CD14-positive monocyte (primary cell): Measurements from ENCODE around the gene CTNNA3. TPM values are rescaled to one million over a fixed set of nuclear protein-coding genes. Genes with fewer than 3 reads are reported as not detected.

Experiments used
- DNase-seq, 3 donors: peaks; one replicate each; pipeline ENCODE4 v3.0.0-alpha.2; 2011 to 2022
- H2AFZ ChIP-seq: 2 replicates; pipeline ENCODE4 v1.6.0; 2012; ENCODE audit warnings: mild to moderate bottlenecking, low read depth, low read length, inconsistent platforms; ENCODE audit not compliant: insufficient read depth, poor library complexity, severe bottlenecking
- H3K27ac ChIP-seq, 2 donors: 1 replicate in 1 of 2; 2 replicates in 1 of 2; pipeline ENCODE4 v1.5.1; 2012 to 2013; ENCODE audit warnings: low read length in 2 of 2, control low read depth in 1 of 2, inconsistent platforms in 1 of 2, low read depth in 1 of 2, mild to moderate bottlenecking in 1 of 2
- H3K27me3 ChIP-seq, 2 donors: one replicate each; pipeline versions ENCODE4 v1.6.0 to v1.6.1; 2011 to 2013; ENCODE audit warnings: low read length in 2 of 2; ENCODE audit not compliant: control insufficient read depth in 2 of 2, insufficient read depth in 2 of 2
- H3K36me3 ChIP-seq, 2 donors: replicated peaks in 1 of 2; 1 replicate in 1 of 2; 2 replicates in 1 of 2; pipeline versions ENCODE4 v1.5.1 to v1.6.1; 2012 to 2013; ENCODE audit warnings: low read length in 2 of 2, control low read depth in 1 of 2, inconsistent platforms in 1 of 2, mild to moderate bottlenecking in 1 of 2; ENCODE audit not compliant: insufficient read depth in 2 of 2, control insufficient read depth in 1 of 2
- H3K4me1 ChIP-seq, 2 donors: 1 replicate in 1 of 2; 2 replicates in 1 of 2; pipeline versions ENCODE4 v1.5.1 to v1.6.1; 2012 to 2013; ENCODE audit warnings: low read length in 2 of 2, control low read depth in 1 of 2, inconsistent platforms in 1 of 2, mild to moderate bottlenecking in 1 of 2, moderate library complexity in 1 of 2; ENCODE audit not compliant: insufficient read depth in 2 of 2, control insufficient read depth in 1 of 2
- H3K4me2 ChIP-seq: replicated peaks from 2 replicates; pipeline ENCODE3; 2012; ENCODE audit warnings: low read length, moderate library complexity, mild to moderate bottlenecking; ENCODE audit not compliant: poor library complexity, severe bottlenecking; ENCODE audit errors: extremely low read depth
- H3K4me3 ChIP-seq, 3 experiments: fragments of 200-600 bp in 1 of 3; sonication (generic) in 1 of 3; replicated peaks in 1 of 3; 1 replicate in 2 of 3; 2 replicates in 1 of 3; pipeline ENCODE4 v1.5.1; 2011 to 2013; ENCODE audit warnings: low read length in 3 of 3, mild to moderate bottlenecking in 3 of 3, control low read depth in 2 of 3, low read depth in 2 of 3, inconsistent platforms in 1 of 3, moderate library complexity in 1 of 3
- H3K79me2 ChIP-seq: 2 replicates; pipeline ENCODE4 v1.6.0; 2012; ENCODE audit warnings: mild to moderate bottlenecking, control low read depth, inconsistent platforms, low read length, moderate library complexity; ENCODE audit not compliant: insufficient read depth
- H3K9ac ChIP-seq: 2 replicates; pipeline ENCODE4 v1.6.0; 2017; ENCODE audit warnings: low read length, mild to moderate bottlenecking; ENCODE audit not compliant: insufficient read depth, poor library complexity, severe bottlenecking
- H3K9me3 ChIP-seq, 2 donors: replicated peaks in 1 of 2; 1 replicate in 1 of 2; 2 replicates in 1 of 2; pipeline versions ENCODE4 v1.5.1 to v1.6.1; 2012 to 2013; ENCODE audit warnings: low read length in 2 of 2, control low read depth in 1 of 2; ENCODE audit not compliant: control insufficient read depth in 1 of 2, insufficient read depth in 1 of 2
- H4K20me1 ChIP-seq: 2 replicates; pipeline ENCODE4 v1.6.0; 2012; ENCODE audit warnings: mild to moderate bottlenecking, low read length, control low read depth, moderate library complexity; ENCODE audit not compliant: insufficient read depth
- H3K27ac Mint-ChIP-seq, 7 donors: one replicate each; pipeline ENCODE4 v1.8.0; 2020; ENCODE audit warnings: mild to moderate bottlenecking in 7 of 7, mixed read lengths in 7 of 7, moderate library complexity in 6 of 7, inconsistent platforms in 2 of 7
- H3K27me3 Mint-ChIP-seq, 3 donors: one replicate each; pipeline ENCODE4 v1.8.0; 2021 to 2022; ENCODE audit warnings: low read depth in 3 of 3, mild to moderate bottlenecking in 3 of 3, mixed read lengths in 3 of 3, moderate library complexity in 3 of 3, inconsistent platforms in 1 of 3
- H3K36me3 Mint-ChIP-seq, 2 donors: one replicate each; pipeline ENCODE4 v1.8.0; 2020; ENCODE audit warnings: mixed read lengths in 2 of 2, inconsistent platforms in 1 of 2, mild to moderate bottlenecking in 1 of 2
- H3K4me1 Mint-ChIP-seq: one replicate; pipeline ENCODE4 v1.8.0; 2020; ENCODE audit warnings: mild to moderate bottlenecking, mixed read lengths
- H3K4me3 Mint-ChIP-seq, 2 donors: one replicate each; pipeline ENCODE4 v1.8.0; 2020; ENCODE audit warnings: mild to moderate bottlenecking in 2 of 2, mixed read lengths in 2 of 2, moderate library complexity in 1 of 2
- H3K9me3 Mint-ChIP-seq, 7 donors: one replicate each; pipeline ENCODE4 v1.8.0; 2020 to 2022; ENCODE audit warnings: mixed read lengths in 7 of 7, mild to moderate bottlenecking in 6 of 7, moderate library complexity in 6 of 7, inconsistent platforms in 2 of 7
- WGBS: methylation state at CpG from one replicate; pipeline ENCODE4 v1.1.5; 2013; ENCODE audit warnings: missing lambda C conversion rate; ENCODE audit not compliant: insufficient coverage; 5-methylcytosine and 5-hydroxymethylcytosine counted together
- intact Hi-C, 2 donors: fragments of 100-400 bp; cut with micrococcal nuclease; formaldehyde crosslinking; loops; one replicate each; pipeline versions ENCODE4 v1.15.0 to v1.15.1; 2023
- polyA plus RNA-seq, 3 donors: library from polyadenylated mRNA; depleted of rRNA in 1 of 3; unstranded in 2 of 3; stranded (reverse) in 1 of 3; fragments of 300-500 nt in 2 of 3; fragments of >200 nt in 1 of 3; fragmentation: Illumina TruSeq in 2 of 3; gene quantifications; 1 replicate in 2 of 3; 2 replicates in 1 of 3; pipeline ENCODE4 v1.2.3, GENCODE V29; 2012 to 2021
- TF ChIP-seq, protein P1 (sequence below): fragments of 200-600 bp; IDR thresholded peaks from one replicate; pipeline ENCODE4 v1.8.0; 2022; ENCODE audit warnings: antibody characterized with exemption, mild to moderate bottlenecking

CTNNA3 gene
- polyA plus RNA-seq, 3 donors = not detected

DNA sequence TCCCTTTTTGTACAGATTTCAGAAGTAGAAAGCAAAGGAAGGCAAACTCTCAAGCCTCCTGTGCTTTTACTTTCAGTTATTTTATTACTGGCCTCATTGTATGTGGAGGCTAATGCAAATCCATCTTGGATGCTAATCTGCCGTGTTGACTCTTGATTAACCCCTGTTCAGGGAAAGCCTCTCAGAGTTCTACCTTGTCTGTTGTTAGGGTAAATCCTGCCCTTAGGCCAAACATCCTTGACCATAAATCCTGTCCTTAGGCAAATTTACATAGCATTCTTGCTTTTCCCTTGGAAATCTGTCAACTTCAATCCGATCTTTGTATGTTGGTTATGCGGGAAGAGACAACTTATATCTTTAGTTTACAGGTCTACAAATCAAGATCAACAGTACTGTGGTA is 1480.1 kb downstream of the CTNNA3 start:
- H3K27ac ChIP-seq = no peak overlapping the region
- no CpG with 5 or more reads among the region's 3 CpGs for WGBS
- DNase-seq = no peak
- no peaks in the 10 kb centered on the region for H4K20me1 ChIP-seq
- no peaks in the 10 kb centered on the region for H3K36me3 ChIP-seq
- Mint-ChIP-seq H3K9me3 (peaks cover 0 to 8% (median 2%) of the 10 kb centered on the region in 7 donors), H3K27me3 (peaks cover 0 to 2% (median 0%) of the 10 kb centered on the region in 3 donors), H3K4me3 (no peak overlapping the region), H3K27ac (no peak overlapping the region), H3K4me1 (no peaks in the 10 kb centered on the region), H3K36me3 (no peaks in the 10 kb centered on the region)
- H3K4me3 ChIP-seq = no peak overlapping the region
- H3K4me1 ChIP-seq = no peaks in the 10 kb centered on the region
- no peak overlapping the region for H2AFZ ChIP-seq
- H3K9me3 ChIP-seq = no peaks in the 10 kb centered on the region
- no peaks in the 10 kb centered on the region for H3K27me3 ChIP-seq
- intact Hi-C loops = no loop called here
- no peaks in the 10 kb centered on the region for H3K79me2 ChIP-seq
- TF ChIP-seq, protein P1, sequence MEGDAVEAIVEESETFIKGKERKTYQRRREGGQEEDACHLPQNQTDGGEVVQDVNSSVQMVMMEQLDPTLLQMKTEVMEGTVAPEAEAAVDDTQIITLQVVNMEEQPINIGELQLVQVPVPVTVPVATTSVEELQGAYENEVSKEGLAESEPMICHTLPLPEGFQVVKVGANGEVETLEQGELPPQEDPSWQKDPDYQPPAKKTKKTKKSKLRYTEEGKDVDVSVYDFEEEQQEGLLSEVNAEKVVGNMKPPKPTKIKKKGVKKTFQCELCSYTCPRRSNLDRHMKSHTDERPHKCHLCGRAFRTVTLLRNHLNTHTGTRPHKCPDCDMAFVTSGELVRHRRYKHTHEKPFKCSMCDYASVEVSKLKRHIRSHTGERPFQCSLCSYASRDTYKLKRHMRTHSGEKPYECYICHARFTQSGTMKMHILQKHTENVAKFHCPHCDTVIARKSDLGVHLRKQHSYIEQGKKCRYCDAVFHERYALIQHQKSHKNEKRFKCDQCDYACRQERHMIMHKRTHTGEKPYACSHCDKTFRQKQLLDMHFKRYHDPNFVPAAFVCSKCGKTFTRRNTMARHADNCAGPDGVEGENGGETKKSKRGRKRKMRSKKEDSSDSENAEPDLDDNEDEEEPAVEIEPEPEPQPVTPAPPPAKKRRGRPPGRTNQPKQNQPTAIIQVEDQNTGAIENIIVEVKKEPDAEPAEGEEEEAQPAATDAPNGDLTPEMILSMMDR = no peak
- H3K4me2 ChIP-seq = no peak overlapping the region
- no peak overlapping the region for H3K9ac ChIP-seq

DNA sequence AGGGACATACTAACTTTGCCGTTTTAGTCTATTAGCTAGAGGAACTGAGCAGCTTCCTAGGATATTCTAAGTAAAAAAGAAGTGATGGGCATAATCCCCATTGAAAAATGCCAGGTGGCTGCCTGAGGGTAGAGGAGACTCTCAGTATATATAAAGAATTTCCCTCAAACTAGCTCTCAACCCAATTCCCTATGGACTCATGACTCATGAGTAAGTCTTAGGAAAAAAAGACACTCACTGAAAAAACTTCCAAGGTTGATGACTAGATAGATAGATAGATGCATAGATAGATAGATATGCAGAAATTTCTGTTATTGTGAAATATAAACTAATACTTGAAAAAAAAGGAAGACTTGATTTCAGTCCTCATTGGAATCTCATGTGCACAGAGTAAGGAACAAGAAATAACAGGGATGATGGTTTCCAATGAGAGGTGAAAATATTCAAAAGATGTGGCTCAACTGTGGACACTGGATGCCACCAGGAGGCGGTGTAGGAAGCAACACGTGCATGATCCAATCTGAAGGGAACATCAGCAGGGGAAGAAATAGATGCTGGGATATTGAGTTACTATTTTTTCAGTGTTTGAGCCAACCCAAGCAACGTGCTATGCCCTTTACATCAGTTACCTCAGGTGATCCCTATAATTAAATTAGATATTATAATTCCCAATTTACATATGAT is 1481.1 kb downstream of the CTNNA3 start:
- H2AFZ ChIP-seq = no peak overlapping the region
- H3K27me3 Mint-ChIP-seq = no peaks in the 10 kb centered on the region
- H3K27ac ChIP-seq = no peak overlapping the region
- H3K9me3 ChIP-seq = no peaks in the 10 kb centered on the region
- no peak overlapping the region for H3K4me3 Mint-ChIP-seq
- H3K27ac Mint-ChIP-seq = no peak overlapping the region
- WGBS = no CpG with 5 or more reads among the region's 4 CpGs
- TF ChIP-seq, protein P1 = no peak
- intact Hi-C loops = no loop called here
- H3K4me2 ChIP-seq = no peak overlapping the region
- no peaks in the 10 kb centered on the region for H4K20me1 ChIP-seq
- H3K9me3 Mint-ChIP-seq = peaks cover 0 to 8% (median 0%) of the 10 kb centered on the region in 7 donors
- no peaks in the 10 kb centered on the region for H3K4me1 Mint-ChIP-seq
- no peaks in the 10 kb centered on the region for H3K36me3 Mint-ChIP-seq
- H3K4me3 ChIP-seq = no peak overlapping the region
- H3K79me2 ChIP-seq = no peaks in the 10 kb centered on the region
- no peaks in the 10 kb centered on the region for H3K4me1 ChIP-seq
- H3K9ac ChIP-seq = no peak overlapping the region
- H3K36me3 ChIP-seq = no peaks in the 10 kb centered on the region
- H3K27me3 ChIP-seq = no peaks in the 10 kb centered on the region
- no peak for DNase-seq
